Mucosa of descending colon (tissue), 3 donors: ENCODE measurements around the gene CHD9NB. TPM values are rescaled to one million over a fixed set of nuclear protein-coding genes. Genes with fewer than 3 reads are reported as not detected.

ENCODE experiments used
- ATAC-seq: fragments of 200-7000 bp; cut with Tn5 transposase; one replicate; pipeline ENCODE4 v1.9.1; 2020; ENCODE audit warnings: mild to moderate bottlenecking, moderate library complexity
- DNase-seq, 3 donors: peaks; one replicate each; pipeline ENCODE4 v3.0.0-alpha.2; 2020
- H3K36me3 ChIP-seq: fragments of 200-600 bp; one replicate; pipeline ENCODE4 v1.8.0; 2021; ENCODE audit warnings: low read depth, mild to moderate bottlenecking
- H3K4me1 ChIP-seq: fragments of 200-600 bp; one replicate; pipeline ENCODE4 v1.8.0; 2021; ENCODE audit warnings: low read depth, mild to moderate bottlenecking
- H3K4me3 ChIP-seq: fragments of 200-600 bp; one replicate; pipeline ENCODE4 v1.8.0; 2021; ENCODE audit warnings: mild to moderate bottlenecking
- H3K9me3 ChIP-seq: fragments of 200-600 bp; one replicate; pipeline ENCODE4 v1.8.0; 2021; ENCODE audit warnings: mild to moderate bottlenecking
- CTCF ChIP-seq: fragments of 200-600 bp; IDR thresholded peaks from one replicate; pipeline ENCODE4 v1.8.0; 2022; ENCODE audit warnings: antibody characterized with exemption, mild to moderate bottlenecking
- intact Hi-C, 2 donors: fragments of 100-400 bp; cut with DNase I in 1 of 2; cut with micrococcal nuclease in 1 of 2; formaldehyde crosslinking; loops; one replicate each; pipeline versions ENCODE4 v1.11.0 to v1.11.1; 2022; cut with DNase I, micrococcal nuclease
- total RNA-seq, 3 donors: library from RNA; stranded (reverse); fragmentation: NEBNext Ultra II Directional in 2 of 3; extraction: Animal tissue kit (Norgen Biotek cat#: 25700) in 2 of 3; gene quantifications; one replicate each; pipeline versions ENCODE4 v1.2.1 to v1.2.4, GENCODE V29; 2021 to 2023
- donor health status: DM: no; HTN: no; CAD: no; lungs with moderate emphysema.
- donor health status: DM: no; HTN: no; CAD: no.
- donor health status: DM: no; HTN: yes; CAD: no.

CHD9NB gene
- total RNA-seq, 3 donors from 2014 or later, result 2.3 to 5.3 (median 5.2) TPM

- Histone ChIP-seq H3K4me3 (no peak overlapping the region), H3K4me1 (peaks cover 6% of the 10 kb centered on the region)
- DNase-seq, result no peak
Measured at GRCh38 chr16:53067675-53068074, 15.0 kb upstream of the CHD9NB start.

GRCh38 chr16:53065461-53066061, 12.9 kb upstream of the CHD9NB start:
- Histone ChIP-seq H3K4me1 (peaks cover 17% of the 10 kb centered on the region), H3K9me3 (no peaks in the 10 kb centered on the region), H3K4me3 (no peak overlapping the region), H3K36me3 (no peaks in the 10 kb centered on the region)
- no peak for TF ChIP-seq CTCF
- intact Hi-C loops, result no loop called here
- no peak for ATAC-seq
- no peak for DNase-seq

More at GRCh38 chr16:53067675-53068074, 15.0 kb upstream of the CHD9NB start:
- intact Hi-C loops, result no loop called here
- TF ChIP-seq CTCF, result no peak
- ATAC-seq, result no peak
- no peaks in the 10 kb centered on the region for H3K9me3 ChIP-seq
- H3K36me3 ChIP-seq, result no peaks in the 10 kb centered on the region

- intact Hi-C loops, result no loop called here
- ATAC-seq (no peak), DNase-seq (no peak)
- H3K9me3 ChIP-seq, result no peaks in the 10 kb centered on the region
- H3K4me1 ChIP-seq, result peaks cover 14% of the 10 kb centered on the region
- no peaks in the 10 kb centered on the region for H3K36me3 ChIP-seq
- H3K4me3 ChIP-seq, result no peak overlapping the region
- no peak for TF ChIP-seq CTCF
Measured at GRCh38 chr16:53064081-53064578, 11.4 kb upstream of the CHD9NB start.

GRCh38 chr16:53061701-53062159, 9.0 kb upstream of the CHD9NB start:
- H3K9me3 ChIP-seq, result no peaks in the 10 kb centered on the region
- DNase-seq (peak; percentile 78 to 85 (median 85)), ATAC-seq (peak; percentile 97)
- intact Hi-C loops, result no loop called here
- H3K4me1 ChIP-seq, result peaks cover 12% of the 10 kb centered on the region
- TF ChIP-seq CTCF, result no peak
- H3K36me3 ChIP-seq, result no peaks in the 10 kb centered on the region
- H3K4me3 ChIP-seq, result no peak overlapping the region

- H3K4me3 ChIP-seq, result no peak overlapping the region
- no peaks in the 10 kb centered on the region for H3K36me3 ChIP-seq
- intact Hi-C loops, result no loop called here
- H3K9me3 ChIP-seq, result no peaks in the 10 kb centered on the region
- DNase-seq (no peak), ATAC-seq (no peak)
- H3K4me1 ChIP-seq, result peaks cover 17% of the 10 kb centered on the region
- TF ChIP-seq CTCF, result no peak
Measured at GRCh38 chr16:53061256-53061655, 8.6 kb upstream of the CHD9NB start.
